Stomach (tissue), 9 donors: ENCODE results near the gene TMEM87B. TPM values are rescaled to one million over a fixed set of nuclear protein-coding genes. Genes with fewer than 3 reads are reported as not detected.
"Not testable (repeated sequence)": the region's sequence is repeated elsewhere in the genome, so short reads cannot be mapped to it uniquely, and the experiment has no call there.

Source experiments
- DNase-seq, 2 donors: peaks; one replicate each; pipeline versions ENCODE4 v3.0.0 to v3.0.0-alpha.2; 2013 to 2019
- H3K27ac ChIP-seq, 5 donors: fragments of 200-600 bp in 4 of 5; sonication (generic) in 4 of 5; one replicate each; pipeline ENCODE4 v1.5.1; 2013 to 2019; ENCODE audit warnings: mild to moderate bottlenecking in 1 of 5, moderate library complexity in 1 of 5
- H3K27me3 ChIP-seq, 3 donors: fragments of 200-600 bp; sonication (generic); one replicate each; pipeline ENCODE4 v1.5.1; 2017 to 2019; ENCODE audit warnings: mixed run types in 1 of 3
- H3K36me3 ChIP-seq, 4 donors: fragments of 200-600 bp; sonication (generic); 1 replicate in 3 of 4; 2 replicates in 1 of 4; pipeline ENCODE4 v1.5.1; 2016 to 2019
- H3K4me1 ChIP-seq, 4 donors: fragments of 200-600 bp; sonication (generic); one replicate each; pipeline ENCODE4 v1.5.1; 2016 to 2019
- H3K4me3 ChIP-seq, 4 donors: fragments of 200-600 bp; sonication (generic) in 3 of 4; one replicate each; pipeline ENCODE4 v1.5.1; 2016 to 2019; ENCODE audit warnings: mild to moderate bottlenecking in 1 of 4
- H3K9me3 ChIP-seq, 4 donors: fragments of 200-600 bp; sonication (generic); one replicate each; pipeline ENCODE4 v1.5.1; 2016 to 2019
- CTCF ChIP-seq, 7 experiments: fragments of 450-650 bp in 4 of 7; fragments of 200-600 bp in 3 of 7; sonication (generic) in 3 of 7; IDR thresholded peaks; one replicate each; pipeline ENCODE4 v1.5.1; 2016 to 2019; ENCODE audit warnings: antibody characterized with exemption in 7 of 7, control low read depth in 2 of 7, mild to moderate bottlenecking in 1 of 7
- EP300 ChIP-seq: sonication (generic); formaldehyde crosslinking; IDR thresholded peaks from one replicate; pipeline ENCODE4 v1.6.1; 2017; ENCODE audit warnings: antibody characterized with exemption
- POLR2A ChIP-seq, 4 donors: fragments of 450-650 bp; IDR thresholded peaks; one replicate each; pipeline ENCODE4 v1.6.1; 2016; ENCODE audit warnings: antibody characterized with exemption in 4 of 4, control low read depth in 2 of 4, mild to moderate bottlenecking in 1 of 4, moderate library complexity in 1 of 4
- POLR2AphosphoS5 ChIP-seq, 3 donors: sonication (generic); formaldehyde crosslinking; IDR thresholded peaks; one replicate each; pipeline ENCODE4 v1.6.1; 2016; ENCODE audit warnings: antibody characterized with exemption in 3 of 3
- WGBS, 5 donors: extraction: QIAGEN DNeasy Blood & Tissue Kit in 3 of 5; methylation state at CpG; one replicate each; pipeline versions ENCODE4 v1.1.5 to v1.1.7; 2013 to 2018; 5-methylcytosine and 5-hydroxymethylcytosine counted together
- intact Hi-C: fragments of 100-400 bp; cut with DNase I; formaldehyde crosslinking; loops from one replicate; pipeline ENCODE4 v1.15.1; 2023; ENCODE audit warnings: low total_unique reads
- polyA plus RNA-seq, 3 donors: library from polyadenylated mRNA; stranded (reverse); fragments of 200-250 nt; gene quantifications; one replicate each; pipeline ENCODE4 v1.2.3, GENCODE V29; 2013
- total RNA-seq, 5 donors: library from RNA; depleted of rRNA; stranded (reverse); fragments of >200 nt; gene quantifications; one replicate each; pipeline versions ENCODE4 v1.1.0 to v1.2.3, GENCODE V29; 2014 to 2016
- donor health status: healthy with polysubstance abuse.
- donor health status: Bipolar disorder and iron deficiency.
- donor health status: healthy.

The TMEM87B gene
- total and polyA plus RNA-seq, 8 donors = 3.7 to 62.2 (median 16.1) TPM

GRCh38 chr2:112061840-112062239, 6.8 kb downstream of the TMEM87B start:
- 87 to 94% (median 89%) methylated on average over 2 of the region's 2 CpGs for WGBS, 5 donors
- Histone ChIP-seq H3K36me3 (peaks cover 3 to 73% (median 68%) of the 10 kb centered on the region in 4 donors), H3K27me3 (no peaks in the 10 kb centered on the region), H3K4me1 (peaks cover 7 to 61% (median 18%) of the 10 kb centered on the region in 4 donors), H3K9me3 (no peaks in the 10 kb centered on the region), H3K27ac (peak overlapping the region in 1 of 5 donors; percentile 31), H3K4me3 (no peak overlapping the region)
- intact Hi-C loops = no loop called here
- TF ChIP-seq CTCF (IDR thresholded peaks at IDR 0.05) = no peak
- no peak for TF ChIP-seq POLR2AphosphoS5 (IDR thresholded peaks at IDR 0.05)
- no peak for TF ChIP-seq EP300
- no peak for TF ChIP-seq POLR2A (IDR thresholded peaks at IDR 0.05)
- no peak for DNase-seq

DNA sequence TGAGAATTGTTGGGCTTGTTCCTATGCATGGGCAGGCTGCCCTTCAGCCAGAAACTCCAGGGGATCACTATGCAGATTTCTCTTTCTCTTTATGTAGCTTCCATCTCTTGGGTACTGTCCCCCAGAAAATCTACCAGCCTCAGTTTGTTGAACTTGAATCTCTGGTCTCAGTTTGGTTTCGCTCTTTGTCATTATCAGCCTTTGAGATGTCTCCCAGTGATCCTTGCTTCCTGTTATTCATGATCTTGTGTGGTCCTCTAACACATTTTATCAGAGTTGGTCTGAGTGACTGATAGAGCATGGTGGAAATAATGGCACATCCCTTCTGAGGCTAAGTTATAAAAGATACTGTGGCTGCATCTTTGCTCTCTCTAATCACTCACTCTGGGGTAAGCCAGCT, 7.8 kb downstream of the TMEM87B start:
- 84 to 100% (median 96%) methylated on average over 1 of the region's 1 CpG for WGBS, 5 donors
- Histone ChIP-seq H3K27ac (peak overlapping the region in 1 of 5 donors; percentile 24), H3K4me1 (peaks cover 0 to 52% (median 9%) of the 10 kb centered on the region in 4 donors), H3K9me3 (no peaks in the 10 kb centered on the region), H3K4me3 (no peak overlapping the region), H3K27me3 (no peaks in the 10 kb centered on the region), H3K36me3 (peaks cover 11 to 84% (median 79%) of the 10 kb centered on the region in 4 donors)
- no peak for DNase-seq
- TF ChIP-seq CTCF (IDR thresholded peaks at IDR 0.05) (no peak), EP300 (no peak), POLR2AphosphoS5 (IDR thresholded peaks at IDR 0.05) (no peak), POLR2A (IDR thresholded peaks at IDR 0.05) (no peak)
- intact Hi-C loops = no loop called here

DNA sequence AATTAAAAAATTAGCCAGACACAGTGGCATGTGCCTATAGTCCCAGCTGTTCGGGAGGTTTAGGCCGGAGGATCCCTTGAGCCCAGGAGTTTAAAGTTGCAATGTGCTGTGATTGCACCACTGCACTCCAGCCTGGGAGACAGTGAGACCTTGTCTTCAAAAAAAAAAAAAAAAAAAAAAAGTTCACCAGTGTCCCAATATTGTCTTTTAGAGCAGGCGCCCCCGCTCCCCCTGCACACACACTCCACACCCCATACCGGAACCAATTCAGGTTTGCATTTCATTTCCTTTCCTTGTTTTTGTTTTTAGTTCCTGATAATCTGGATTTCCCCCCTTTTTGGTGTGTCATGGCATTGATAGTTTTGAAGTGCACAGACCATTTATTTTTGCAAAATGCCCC, 10.4 kb downstream of the TMEM87B start:
- Histone ChIP-seq H3K4me1 (peaks cover 0 to 31% (median 2%) of the 10 kb centered on the region in 4 donors), H3K27ac (no peak overlapping the region), H3K9me3 (no peaks in the 10 kb centered on the region), H3K36me3 (peaks cover 26 to 99% (median 93%) of the 10 kb centered on the region in 4 donors), H3K4me3 (no peak overlapping the region), H3K27me3 (no peaks in the 10 kb centered on the region)
- DNase-seq = no peak
- TF ChIP-seq CTCF (IDR thresholded peaks at IDR 0.05) (no peak), POLR2A (IDR thresholded peaks at IDR 0.05) (no peak), EP300 (no peak), POLR2AphosphoS5 (IDR thresholded peaks at IDR 0.05) (no peak)
- intact Hi-C loops = no loop called here
- 63 to 93% (median 76%) methylated on average over 5 of the region's 5 CpGs for WGBS, 5 donors

- DNase-seq = no peak
- intact Hi-C loops = no loop called here
- no peak overlapping the region for H3K4me3 ChIP-seq
- H3K27ac ChIP-seq = no peak overlapping the region
- peaks cover 0 to 31% (median 2%) of the 10 kb centered on the region in 4 donors for H3K4me1 ChIP-seq
- peaks cover 26 to 99% (median 93%) of the 10 kb centered on the region in 4 donors for H3K36me3 ChIP-seq
- H3K27me3 ChIP-seq = no peaks in the 10 kb centered on the region
- TF ChIP-seq CTCF (IDR thresholded peaks at IDR 0.05) (no peak), EP300 (no peak), POLR2AphosphoS5 (IDR thresholded peaks at IDR 0.05) (no peak), POLR2A (IDR thresholded peaks at IDR 0.05) (no peak)
- 57 to 69% (median 62%) methylated on average over 1 of the region's 1 CpG for WGBS, 5 donors
- no peaks in the 10 kb centered on the region for H3K9me3 ChIP-seq
These were observed 10.9 kb downstream of the TMEM87B start for GRCh38 chr2:112065966-112066365.

GRCh38 chr2:112069794-112070193, 14.7 kb downstream of the TMEM87B start:
- H3K9me3 ChIP-seq, DNase-seq, H3K27me3 ChIP-seq, intact Hi-C loops, H3K4me3 ChIP-seq, H3K27ac ChIP-seq: not testable (repeated sequence)
- Histone ChIP-seq H3K4me1 (peaks cover 0 to 26% (median under 1%) of the 10 kb centered on the region in 4 donors), H3K36me3 (peaks cover 32 to 92% (median 83%) of the 10 kb centered on the region in 4 donors)
